Fibroblast of skin of abdomen (primary cell): ENCODE results near the gene SLC35G2.
A peak's percentile ranks its signal among the peaks of the same experiment; 100 is the strongest.
"Not testable (repeated sequence)": the region's sequence is repeated elsewhere in the genome, so short reads cannot be mapped to it uniquely, and the experiment has no call there.

Experiments
- DNase-seq: peaks from one replicate; pipeline ENCODE4 v3.0.0-alpha.2; 2013

Gene SLC35G2

GRCh38 chr3:136835089-136835812 lies 16.3 kb downstream of the SLC35G2 start:
- DNase-seq: no peak

DNA sequence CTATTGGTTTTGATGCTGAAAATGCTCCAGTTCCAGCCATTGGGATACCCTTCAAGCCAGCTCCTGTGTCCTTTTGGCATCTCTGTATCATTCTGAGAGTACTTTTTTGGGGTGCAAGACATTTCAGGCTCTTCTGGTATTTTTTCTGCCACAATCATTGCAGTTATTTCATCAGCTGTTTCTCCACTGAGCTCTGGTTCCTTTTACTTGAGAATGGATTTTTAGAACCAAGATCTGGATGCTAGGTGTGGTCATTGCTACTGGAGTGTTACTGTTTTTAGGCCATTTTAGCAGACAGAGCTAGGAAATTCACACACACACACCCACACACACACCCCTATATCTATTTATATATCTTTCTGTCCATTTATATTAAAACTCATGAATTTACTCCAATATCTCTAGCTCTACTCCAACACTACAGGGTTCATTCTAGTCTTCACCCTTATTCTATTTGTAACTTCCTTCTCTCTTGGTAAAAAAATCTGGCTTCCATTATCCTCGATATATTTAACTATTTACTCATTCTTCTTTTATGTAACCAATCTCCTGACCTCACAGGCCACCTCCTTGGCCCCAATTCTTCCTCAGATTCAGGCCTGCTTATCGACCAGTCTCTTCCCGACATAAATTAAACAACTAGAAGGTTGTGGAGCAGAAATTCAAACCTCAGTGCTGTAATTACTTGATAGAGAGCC lies 17.0 kb downstream of the SLC35G2 start:
- DNase-seq: peak; percentile 18

DNA sequence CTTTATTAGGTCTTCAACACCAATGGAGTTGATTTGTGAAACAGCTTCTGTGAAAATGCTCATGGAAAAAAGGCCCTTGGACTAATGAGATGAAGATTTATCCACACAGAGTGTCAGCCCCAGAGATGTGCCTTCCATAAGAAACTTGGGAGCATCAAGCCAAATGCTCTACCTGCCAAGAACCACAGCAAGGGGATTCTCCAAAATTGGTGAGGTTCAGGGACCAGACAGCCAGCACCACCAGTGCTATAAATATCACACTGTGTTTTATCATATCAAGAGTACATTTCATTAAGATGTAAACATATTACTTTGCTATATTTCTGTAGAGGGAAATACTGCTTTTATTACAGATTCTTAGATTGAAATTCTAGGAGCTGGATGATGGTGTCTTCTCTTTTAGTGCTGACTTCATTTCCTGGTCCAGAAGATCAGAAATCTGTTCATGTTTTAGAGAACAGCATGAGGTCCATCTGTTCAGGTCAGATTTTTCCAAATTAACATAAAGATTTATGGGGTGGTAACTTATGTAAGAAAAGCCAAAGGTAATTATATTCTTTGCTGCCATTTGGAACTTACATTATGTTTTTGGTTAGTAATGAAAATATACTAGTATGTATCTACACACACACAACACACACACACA lies 17.7 kb downstream of the SLC35G2 start:
- DNase-seq: no peak

GRCh38 chr3:136838641-136839555 lies 20.0 kb downstream of the SLC35G2 start:
- peak; percentile 48 for DNase-seq

- DNase-seq: no peak
These were observed 20.6 kb downstream of the SLC35G2 start for GRCh38 chr3:136839556-136839931.

DNA sequence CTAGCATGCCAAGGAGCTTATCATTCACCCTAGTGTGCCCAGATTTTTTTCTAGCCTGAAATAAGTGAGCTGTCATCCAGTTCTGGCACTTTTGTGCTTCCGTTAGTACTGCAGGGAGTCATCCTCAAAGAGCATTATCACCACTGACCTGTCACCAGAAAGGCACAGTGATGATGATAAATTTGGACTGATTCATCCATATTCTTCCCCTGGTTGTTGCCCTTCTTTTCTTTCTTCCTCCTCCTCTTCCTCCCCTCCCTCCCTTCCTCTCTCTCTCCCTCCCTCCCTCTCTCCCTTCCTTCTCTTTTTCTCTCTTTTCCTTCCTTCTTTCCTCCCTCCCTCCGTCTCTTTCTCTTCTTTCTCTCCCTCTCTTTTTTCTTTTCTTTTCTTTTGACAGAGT lies 21.3 kb downstream of the SLC35G2 start:
- DNase-seq: peak; percentile 9

DNA sequence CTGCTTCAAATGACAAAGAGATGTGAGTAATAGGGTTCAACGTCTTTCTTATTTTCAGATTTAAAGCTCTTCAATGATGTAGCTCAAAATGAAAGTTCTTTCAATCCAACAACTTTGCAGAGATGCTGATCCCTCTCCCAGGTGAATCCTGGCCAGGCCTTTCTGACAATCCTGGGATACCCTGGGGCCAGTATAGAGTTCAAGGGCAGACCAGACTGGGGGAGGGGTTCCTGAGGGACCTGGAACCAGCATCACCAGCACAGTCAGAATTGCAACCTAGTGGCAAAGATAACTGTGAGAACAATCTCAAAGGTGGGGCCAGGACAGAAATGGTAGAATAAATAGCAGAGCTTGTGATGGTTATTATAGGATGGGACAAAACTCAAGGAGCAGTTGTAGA lies 23.4 kb downstream of the SLC35G2 start:
- no peak for DNase-seq

- no peak for DNase-seq
These were observed 25.8 kb downstream of the SLC35G2 start for GRCh38 chr3:136844724-136845123.

DNA sequence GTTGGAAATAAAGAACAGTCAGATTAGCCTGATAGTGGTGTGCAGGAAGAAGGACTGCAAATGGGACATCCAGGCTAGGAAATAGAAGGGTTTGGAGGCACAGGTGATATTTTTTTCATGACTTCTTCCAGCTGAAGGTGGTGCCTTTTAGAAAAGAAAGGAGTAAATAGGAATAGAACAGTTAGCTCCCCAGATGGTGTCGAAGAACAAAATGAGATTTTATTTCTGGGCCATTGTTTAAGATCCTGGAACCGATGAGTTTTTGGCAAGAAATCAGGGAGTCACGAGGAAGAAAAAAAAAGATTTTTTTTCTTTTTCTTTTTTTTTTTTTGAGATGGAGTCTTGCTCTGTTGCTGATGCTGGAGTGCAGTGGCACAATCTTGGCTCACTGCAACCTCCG lies 33.3 kb downstream of the SLC35G2 start:
- no peak for DNase-seq

DNA sequence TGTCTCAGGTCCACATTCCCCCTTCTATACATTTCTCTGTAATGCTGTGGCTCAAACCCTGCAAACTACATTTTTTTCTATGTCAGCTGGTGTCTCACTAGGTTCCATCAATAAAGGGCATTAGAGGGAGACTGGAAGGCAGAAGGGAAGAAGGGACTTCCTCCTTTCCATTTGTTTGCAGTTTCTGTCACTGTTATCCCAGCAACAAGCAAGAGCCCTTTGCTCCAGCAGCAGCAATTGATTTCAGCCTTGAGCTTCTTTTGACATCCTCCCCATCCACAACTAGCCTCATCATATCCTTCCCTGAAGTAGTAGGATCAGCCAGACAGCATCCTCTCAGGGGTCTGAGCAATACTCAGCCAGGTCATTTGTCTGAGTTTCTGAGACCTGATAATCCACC lies 37.7 kb downstream of the SLC35G2 start:
- DNase-seq: no peak

DNA sequence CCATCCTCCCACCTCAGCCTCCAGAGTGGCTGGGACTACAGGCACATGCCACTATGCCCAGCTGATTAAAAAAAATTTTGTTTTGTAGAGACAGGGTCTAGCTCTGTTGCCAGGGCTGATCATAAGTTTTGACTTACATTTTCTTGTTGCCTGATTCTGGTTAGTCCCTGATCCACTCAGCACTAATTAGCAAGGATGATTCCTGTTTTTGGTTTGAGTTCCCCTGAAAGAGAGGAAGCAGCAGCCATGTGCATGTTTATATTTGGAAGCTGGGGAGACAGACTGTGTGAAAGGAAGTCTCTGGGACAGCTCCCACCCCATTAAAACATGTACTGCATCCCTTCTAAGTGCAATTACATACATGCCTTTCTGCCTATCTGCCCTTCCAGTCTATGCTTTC lies 39.5 kb downstream of the SLC35G2 start:
- no peak for DNase-seq

- peak; percentile 8 for DNase-seq
These were observed 41.6 kb downstream of the SLC35G2 start for GRCh38 chr3:136860541-136860940.

DNA sequence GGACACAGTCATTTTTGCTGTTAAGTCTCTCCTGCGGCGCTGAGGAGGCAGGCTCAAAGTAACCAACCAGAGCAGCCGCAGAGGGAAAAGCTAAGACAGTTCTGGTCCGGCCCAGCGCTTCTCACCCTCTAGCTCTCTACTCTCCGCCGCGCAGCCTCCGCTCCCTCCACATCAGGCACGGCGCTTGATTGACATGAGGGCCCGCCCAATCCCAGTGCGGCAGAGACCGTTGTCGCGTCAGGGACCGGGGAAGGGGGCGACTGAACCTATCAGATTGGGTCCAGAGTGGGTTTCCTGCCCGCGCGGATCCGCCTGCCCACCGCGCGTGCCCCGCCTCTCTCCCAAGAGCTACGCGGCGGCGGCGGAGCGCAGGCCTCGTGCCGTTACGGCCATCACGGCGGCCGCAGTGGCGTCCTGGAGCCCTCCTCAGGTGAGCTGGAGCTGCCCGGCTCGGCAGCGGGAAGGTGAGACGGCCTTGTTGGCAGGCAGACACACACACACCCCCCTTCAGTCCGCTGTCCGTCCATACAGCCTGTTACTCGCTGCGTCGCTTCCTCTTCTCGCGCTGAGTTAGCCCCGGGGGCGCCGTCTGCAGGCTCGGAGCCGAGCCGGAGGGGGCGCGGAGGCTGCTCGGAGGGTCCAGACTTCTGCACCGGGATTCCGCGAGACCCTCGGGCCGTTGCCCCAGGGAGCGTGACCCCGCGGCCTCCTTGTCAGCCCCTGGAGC lies 43.1 kb downstream of the SLC35G2 start, which contains the start of gene NCK1:
Gene NCK1 (plus strand): TSS at position 319 of the 727 bp plus-strand sequence. CDS start 65,794 bp downstream, outside the sequence.
- peak; percentile 98 for DNase-seq

GRCh38 chr3:136862617-136863322 lies 43.8 kb downstream of the SLC35G2 start:
- peak; percentile 56 for DNase-seq

DNA sequence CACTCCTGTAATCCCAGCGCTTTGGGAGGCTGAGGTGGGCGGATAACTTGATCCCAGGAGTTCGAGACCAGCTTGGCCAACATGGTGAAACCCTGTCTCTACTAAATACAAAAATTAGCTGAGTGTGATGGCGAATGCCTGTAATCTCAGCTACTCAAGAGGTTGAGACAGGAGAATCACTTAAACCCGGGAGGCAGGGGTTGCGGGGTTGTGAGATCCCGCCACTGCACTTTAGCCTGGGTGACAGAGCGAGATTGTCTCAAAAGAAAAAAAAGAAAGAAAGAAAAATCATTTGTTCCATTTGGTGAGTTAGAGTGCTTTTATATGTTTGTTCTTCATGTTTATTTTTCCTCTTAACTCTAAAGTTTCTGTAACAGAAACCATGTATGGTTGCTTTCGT lies 50.4 kb downstream of the SLC35G2 start:
- no peak for DNase-seq

GRCh38 chr3:136872258-136872657 lies 53.3 kb downstream of the SLC35G2 start:
- not testable (repeated sequence) for DNase-seq

DNA sequence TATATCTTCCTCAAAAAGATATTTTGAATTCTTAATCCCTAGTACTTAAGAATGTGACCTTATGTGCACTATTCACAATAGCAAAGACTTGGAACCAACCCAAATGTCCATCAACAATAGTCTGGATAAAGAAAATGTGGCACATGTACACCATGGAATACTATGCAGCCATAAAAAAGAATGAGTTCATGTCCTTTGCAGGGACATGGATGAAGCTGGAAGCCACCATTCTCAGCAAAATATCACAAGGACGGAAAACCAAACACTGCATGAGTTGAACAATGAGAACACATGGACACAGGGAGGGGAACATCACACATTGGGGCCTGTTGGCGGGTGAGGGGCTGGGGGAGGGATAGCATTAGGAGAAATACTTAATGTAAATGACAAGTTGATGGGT lies 60.6 kb downstream of the SLC35G2 start:
- not testable (repeated sequence) for DNase-seq

DNA sequence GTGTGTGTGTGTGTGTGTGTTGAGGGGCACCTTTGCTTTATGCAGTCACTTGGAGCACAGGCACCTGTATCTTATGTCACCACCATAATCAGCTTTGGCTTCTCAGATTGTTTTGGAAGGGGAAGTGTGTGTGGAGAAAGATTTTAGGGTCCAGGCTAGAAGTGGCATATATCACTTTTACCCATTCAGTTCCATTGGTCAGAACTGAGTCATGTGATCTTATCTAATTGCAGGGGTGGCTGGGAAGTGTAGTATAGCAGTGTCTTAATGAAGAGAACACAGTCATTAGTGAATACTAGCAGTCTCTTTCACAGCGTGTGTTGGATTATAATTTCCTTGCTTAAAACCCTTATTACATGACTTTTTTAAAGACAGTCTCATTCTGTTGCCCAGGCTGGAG lies 63.6 kb downstream of the SLC35G2 start:
- no peak for DNase-seq

DNA sequence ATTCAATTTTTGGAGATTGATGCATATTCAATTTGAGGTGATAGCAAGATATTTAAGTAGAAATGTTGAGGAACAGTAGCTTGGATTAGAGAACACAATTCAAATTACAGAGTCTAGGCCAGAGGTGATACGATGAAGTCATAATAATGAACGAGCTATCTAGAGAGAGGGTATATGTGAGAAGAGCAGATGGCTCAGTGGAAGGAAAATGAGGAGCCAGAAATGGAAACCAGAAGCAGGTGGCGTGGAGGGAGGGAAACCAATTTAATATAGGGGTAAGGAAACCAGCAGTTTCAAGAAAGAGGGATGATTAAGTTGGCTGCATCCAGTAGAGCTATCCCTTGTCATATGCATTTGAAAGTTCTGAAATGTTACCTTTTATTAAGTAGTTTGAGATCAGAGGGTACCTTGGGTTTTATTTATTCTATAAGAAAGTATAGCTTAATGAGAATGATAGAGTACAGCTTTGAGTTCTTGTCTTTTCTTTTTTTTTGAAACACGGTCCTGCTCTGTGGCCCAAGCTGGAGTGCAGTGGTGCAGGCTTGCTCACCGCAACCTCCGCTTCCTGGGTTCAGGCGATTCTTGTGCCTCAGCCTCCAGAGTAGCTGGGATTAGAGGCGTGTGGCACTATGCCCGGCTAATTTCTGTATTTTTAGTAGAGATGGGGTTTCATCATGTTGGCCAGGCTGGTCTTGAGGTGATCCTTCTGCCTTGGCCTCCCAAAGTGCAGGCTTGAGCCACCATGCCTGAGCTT lies 65.2 kb downstream of the SLC35G2 start:
- DNase-seq: no peak
